SK-N-MC (cell line): ENCODE data around the gene ITSN1.
"Not testable (repeated sequence)": the region's sequence is repeated elsewhere in the genome, so short reads cannot be mapped to it uniquely, and the experiment has no call there.

Experiments
- DNase-seq: peaks from one replicate; pipeline ENCODE4 v3.0.0-alpha.2; 2011; ENCODE audit warnings: low read depth, low spot score
- H3K27ac ChIP-seq: fragments of 200-600 bp; sonication (generic); 2 replicates; pipeline ENCODE4 v1.5.1; 2016; ENCODE audit warnings: mixed run types
- H3K36me3 ChIP-seq: fragments of 200-600 bp; sonication (generic); 2 replicates; pipeline ENCODE4 v1.6.1; 2017; ENCODE audit warnings: antibody characterized with exemption, low read length, mixed read lengths; ENCODE audit not compliant: insufficient read depth
- H3K4me3 ChIP-seq: fragments of 200-600 bp; sonication (generic); 2 replicates; pipeline ENCODE4 v1.5.1; 2016
- H3K9ac ChIP-seq: fragments of 200-600 bp; sonication (generic); 2 replicates; pipeline ENCODE4 v1.8.0; 2017; ENCODE audit warnings: mixed run types, mixed read lengths; ENCODE audit not compliant: insufficient read length
- H3K9me3 ChIP-seq: fragments of 200-600 bp; sonication (generic); 2 replicates; pipeline ENCODE4 v1.6.1; 2017; ENCODE audit warnings: low read depth, mild to moderate bottlenecking, antibody characterized with exemption, low read length, moderate library complexity, mixed read lengths
- EZH2 ChIP-seq: fragments of 200-600 bp; sonication (generic); IDR thresholded peaks from one replicate; pipeline ENCODE4 v1.6.1; 2017; ENCODE audit warnings: antibody characterized with exemption
- FOXP2 ChIP-seq: optimal IDR thresholded peaks from 2 replicates; pipeline ENCODE3; 2011; ENCODE audit warnings: mild to moderate bottlenecking, moderate library complexity; ENCODE audit not compliant: insufficient read depth; ENCODE audit errors: extremely low read length, control extremely low read depth
- POLR2AphosphoS5 ChIP-seq: IDR thresholded peaks from 2 replicates; pipeline ENCODE4 v1.6.1; 2012; ENCODE audit warnings: mild to moderate bottlenecking, low read depth, low read length, borderline replicate concordance

Gene ITSN1

DNA sequence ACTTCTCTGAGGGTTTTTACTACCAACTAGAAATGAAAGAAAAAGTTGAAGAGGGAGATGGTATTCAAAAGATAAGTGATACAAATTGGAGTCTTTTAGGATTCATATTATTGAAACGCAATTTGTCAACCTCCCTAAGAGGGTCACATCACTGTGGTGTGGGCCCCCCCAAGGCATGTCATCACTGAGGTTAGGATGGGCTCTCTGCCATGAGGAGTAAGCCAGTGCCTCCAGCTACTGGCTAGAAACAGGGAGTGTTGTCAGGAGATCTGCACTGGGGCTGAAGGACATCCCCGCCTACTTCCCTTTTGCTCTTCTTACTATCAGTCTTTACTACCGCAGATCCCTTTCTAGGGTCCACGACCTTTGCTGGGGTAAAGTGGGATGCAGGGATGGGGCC, 25.9 kb downstream of the ITSN1 start:
- Histone ChIP-seq H3K9me3 (no peaks in the 10 kb centered on the region), H3K4me3 (no peak overlapping the region), H3K9ac (no peak overlapping the region), H3K36me3 (no peaks in the 10 kb centered on the region), H3K27ac (no peak overlapping the region)
- no peak for TF ChIP-seq EZH2
- no peak for TF ChIP-seq POLR2AphosphoS5
- TF ChIP-seq FOXP2, result no peak
- DNase-seq, result no peak

DNA sequence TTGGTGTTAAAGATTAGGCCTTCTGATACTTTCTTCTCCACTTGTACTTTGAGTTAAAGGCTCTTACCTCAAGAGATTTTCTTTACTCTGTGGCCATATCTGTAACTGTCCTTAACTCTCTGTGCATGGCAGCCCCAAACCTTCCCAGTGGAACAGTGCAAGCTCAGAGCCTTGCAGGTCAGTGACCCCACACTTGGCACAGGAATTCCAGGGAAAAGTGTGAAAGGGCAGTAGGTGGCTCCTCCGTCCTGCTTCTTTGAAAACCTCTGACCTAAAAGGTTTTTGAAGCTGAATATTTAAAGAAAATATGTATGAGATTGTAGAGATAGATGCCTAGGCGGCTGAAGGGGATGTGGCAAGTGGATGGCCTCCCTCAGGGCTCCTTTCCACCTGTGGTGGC, 26.3 kb downstream of the ITSN1 start:
- no peak for TF ChIP-seq FOXP2
- no peak for TF ChIP-seq EZH2
- TF ChIP-seq POLR2AphosphoS5, result no peak
- H3K36me3 ChIP-seq, result no peaks in the 10 kb centered on the region
- H3K4me3 ChIP-seq, result no peak overlapping the region
- no peaks in the 10 kb centered on the region for H3K9me3 ChIP-seq
- no peak overlapping the region for H3K9ac ChIP-seq
- H3K27ac ChIP-seq, result no peak overlapping the region
- DNase-seq, result no peak

DNA sequence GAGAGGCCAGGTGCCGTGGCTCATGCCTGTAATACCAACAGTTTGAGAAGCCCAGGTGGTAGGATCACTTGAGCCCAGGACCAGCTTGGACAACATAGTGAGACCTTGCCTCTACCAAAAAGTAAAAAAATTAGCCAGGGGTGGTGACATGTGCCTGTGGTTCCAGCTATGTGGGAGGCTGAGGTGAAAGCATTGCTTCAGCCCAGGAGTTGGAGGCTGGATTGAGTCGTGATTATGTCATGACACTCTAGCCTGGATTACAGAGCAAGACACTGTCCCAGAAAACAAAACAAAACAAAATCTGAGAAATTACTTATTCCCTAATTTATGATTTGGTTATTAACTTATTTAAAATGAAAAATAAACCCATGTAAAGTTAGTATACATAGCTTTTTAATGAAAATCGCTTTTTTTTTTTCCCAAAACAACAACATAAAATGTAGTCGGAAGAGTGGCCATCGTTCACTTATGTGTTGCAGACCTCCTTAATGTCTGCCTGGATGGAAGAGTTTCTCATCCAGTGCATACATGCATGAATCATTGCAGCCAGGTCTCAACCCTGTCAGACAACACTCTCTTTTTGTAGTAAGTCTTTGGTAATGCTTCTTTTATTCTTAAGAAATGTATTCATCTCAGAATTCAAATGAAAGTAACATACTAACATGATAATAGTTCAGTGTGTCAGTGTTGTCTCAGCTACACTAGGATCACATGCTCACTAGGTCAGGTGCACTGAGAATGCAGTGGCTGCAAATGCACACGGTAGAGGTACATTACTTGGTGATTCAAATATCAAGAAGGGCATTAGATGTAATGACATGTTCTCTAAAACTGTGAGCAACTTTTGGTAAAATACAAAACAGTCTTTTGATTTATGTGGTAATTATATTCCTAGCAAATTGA, 28.0 kb downstream of the ITSN1 start:
- H3K9me3 ChIP-seq, result no peaks in the 10 kb centered on the region
- H3K27ac ChIP-seq, result no peak overlapping the region
- H3K9ac ChIP-seq, result no peak overlapping the region
- TF ChIP-seq EZH2 (no peak), POLR2AphosphoS5 (no peak), FOXP2 (no peak)
- H3K4me3 ChIP-seq, result no peak overlapping the region
- no peak for DNase-seq
- H3K36me3 ChIP-seq, result no peaks in the 10 kb centered on the region

GRCh38 chr21:33673473-33673872, 31.2 kb downstream of the ITSN1 start:
- H3K4me3 ChIP-seq, result no peak overlapping the region
- DNase-seq, result no peak
- H3K36me3 ChIP-seq, result no peaks in the 10 kb centered on the region
- H3K9me3 ChIP-seq, result no peaks in the 10 kb centered on the region
- TF ChIP-seq POLR2AphosphoS5 (no peak), FOXP2 (no peak), EZH2 (no peak)
- no peak overlapping the region for H3K27ac ChIP-seq
- no peak overlapping the region for H3K9ac ChIP-seq

GRCh38 chr21:33674226-33674625, 31.9 kb downstream of the ITSN1 start:
- Histone ChIP-seq H3K36me3 (no peaks in the 10 kb centered on the region), H3K27ac (no peak overlapping the region), H3K9ac (no peak overlapping the region), H3K9me3 (no peaks in the 10 kb centered on the region), H3K4me3 (no peak overlapping the region)
- TF ChIP-seq EZH2 (no peak), POLR2AphosphoS5 (no peak), FOXP2 (no peak)
- DNase-seq, result no peak

GRCh38 chr21:33676666-33677065, 34.4 kb downstream of the ITSN1 start:
- not testable (repeated sequence) for DNase-seq, H3K27ac ChIP-seq, H3K9me3 ChIP-seq, H3K9ac ChIP-seq, H3K36me3 ChIP-seq, H3K4me3 ChIP-seq

DNA sequence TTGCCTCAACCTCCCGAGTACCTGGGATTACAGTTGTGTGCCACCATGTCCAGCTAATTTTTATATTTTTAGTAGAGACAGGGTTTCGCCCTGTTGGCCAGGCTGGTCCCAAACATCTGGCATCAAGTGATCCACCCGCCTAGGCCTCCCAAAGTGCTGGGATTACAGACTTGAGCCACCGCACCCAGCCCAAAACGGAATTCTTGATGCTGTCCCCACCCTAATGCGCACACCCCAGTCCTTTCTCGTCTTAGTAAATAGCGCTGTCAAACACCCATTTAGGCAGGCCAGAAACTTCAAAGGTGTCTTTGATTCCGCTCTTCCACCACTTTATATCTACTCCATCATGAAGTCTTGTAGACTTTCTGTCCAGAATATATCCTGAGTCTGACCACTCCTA, 35.1 kb downstream of the ITSN1 start:
- H3K36me3 ChIP-seq, result no peaks in the 10 kb centered on the region
- no peak overlapping the region for H3K4me3 ChIP-seq
- TF ChIP-seq POLR2AphosphoS5, result no peak
- TF ChIP-seq EZH2, result no peak
- TF ChIP-seq FOXP2, result no peak
- H3K27ac ChIP-seq, result no peak overlapping the region
- no peak for DNase-seq
- H3K9ac ChIP-seq, result no peak overlapping the region
- H3K9me3 ChIP-seq, result no peaks in the 10 kb centered on the region

DNA sequence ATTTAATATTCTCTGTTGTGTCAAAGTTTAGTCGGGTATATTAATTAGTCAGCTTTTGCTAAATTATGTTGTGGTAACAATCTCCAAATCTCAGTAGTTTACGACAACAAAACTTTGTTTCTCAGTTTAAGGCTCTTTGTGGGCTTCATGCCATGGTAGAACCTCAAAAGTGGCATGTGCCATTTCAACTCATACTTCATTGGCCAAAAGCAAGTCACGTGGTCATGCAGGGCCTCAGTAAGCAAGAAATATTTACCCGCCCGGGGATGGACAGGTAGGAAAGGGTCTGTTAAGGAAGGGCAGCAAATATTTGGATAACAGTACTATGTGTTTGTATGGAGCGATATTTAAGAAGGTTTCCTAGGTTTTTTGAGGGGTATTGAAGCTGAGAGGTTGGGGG, 38.6 kb downstream of the ITSN1 start:
- no peak for DNase-seq
- no peaks in the 10 kb centered on the region for H3K9me3 ChIP-seq
- TF ChIP-seq POLR2AphosphoS5 (no peak), FOXP2 (no peak), EZH2 (no peak)
- H3K27ac ChIP-seq, result no peak overlapping the region
- no peak overlapping the region for H3K9ac ChIP-seq
- H3K36me3 ChIP-seq, result no peaks in the 10 kb centered on the region
- H3K4me3 ChIP-seq, result no peak overlapping the region
